ENCODE measurements around the gene CCDC178. TPM values are rescaled to one million over a fixed set of nuclear protein-coding genes. Genes with fewer than 3 reads are reported as not detected.
"Not testable (repeated sequence)": the region's sequence is repeated elsewhere in the genome, so short reads cannot be mapped to it uniquely, and the experiment has no call there.

The CCDC178 gene
- total RNA-seq, 1 donor = 0.72 TPM

GRCh38 chr18:33169218-33169617 is 271.3 kb downstream of the CCDC178 start:
- TF ChIP-seq CTCF (IDR thresholded peaks at IDR 0.05; ENCODE audit: insufficient read depth, low read length) = no peak
- DNase-seq (ENCODE audit: low read depth) = no peak
- H3K4me3 ChIP-seq (ENCODE audit: low read depth, low read length) = no peak overlapping the region

DNA sequence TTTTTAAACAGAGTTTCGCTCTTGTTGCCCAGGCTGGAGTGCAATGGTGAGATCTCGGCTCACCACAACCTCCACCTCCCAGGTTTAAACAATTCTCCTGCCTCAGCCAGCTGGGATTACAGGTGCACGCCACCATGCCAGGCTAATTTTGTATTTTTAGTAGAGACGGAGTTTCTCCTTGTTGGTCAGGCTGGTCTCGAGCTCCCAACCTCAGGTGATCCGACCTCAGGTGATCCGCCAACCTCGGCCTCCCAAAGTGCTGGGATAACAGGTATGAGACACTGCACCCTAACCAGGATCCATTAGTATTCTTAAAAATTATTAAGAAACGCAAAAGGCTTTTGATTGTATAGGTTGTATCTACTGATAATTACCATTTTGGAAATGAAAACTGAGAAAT is 276.4 kb downstream of the CCDC178 start:
- DNase-seq (ENCODE audit: low read depth); H3K4me3 ChIP-seq (ENCODE audit: low read depth, low read length): not testable (repeated sequence)

DNA sequence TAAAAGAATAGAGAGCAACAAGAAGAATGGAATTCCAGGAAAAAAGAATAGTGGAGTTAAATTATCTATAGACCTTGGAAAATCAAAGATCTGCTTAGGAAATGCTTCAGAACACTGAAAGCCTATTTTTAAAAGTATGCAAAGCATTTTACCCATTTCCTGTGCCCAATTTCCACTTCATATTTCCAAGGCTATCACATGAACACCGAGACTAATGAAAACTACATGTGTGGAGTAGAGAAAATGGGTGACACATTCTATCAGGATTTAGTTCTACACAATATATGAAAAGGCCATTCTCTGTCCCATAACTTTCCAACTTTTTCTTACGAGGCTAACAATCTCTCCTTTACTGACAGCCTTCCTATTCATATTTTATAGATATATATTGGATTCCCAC is 279.4 kb downstream of the CCDC178 start:
- no peak overlapping the region for H3K4me3 ChIP-seq (ENCODE audit: low read depth, low read length)
- TF ChIP-seq CTCF (IDR thresholded peaks at IDR 0.05; ENCODE audit: insufficient read depth, low read length) = no peak
- no peak for DNase-seq (ENCODE audit: low read depth)

DNA sequence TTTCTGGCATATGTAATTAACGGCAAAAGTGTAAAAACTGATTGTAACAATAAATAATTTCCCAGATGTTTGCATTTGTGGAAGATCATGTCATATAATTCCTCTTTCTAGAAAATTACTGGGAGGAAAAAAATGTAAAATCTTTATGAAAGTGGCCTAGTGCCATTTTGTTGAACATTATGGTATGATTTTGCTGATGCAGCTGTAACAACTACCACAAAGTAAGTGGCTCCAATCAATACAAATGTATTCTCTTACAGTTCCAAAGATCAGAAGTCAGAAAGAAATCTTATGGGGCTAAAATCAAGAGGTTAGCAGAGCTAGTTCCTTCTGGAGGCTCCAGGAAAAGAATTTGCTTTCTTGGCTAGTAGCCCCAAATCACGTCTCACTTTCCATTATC is 281.4 kb downstream of the CCDC178 start:
- TF ChIP-seq CTCF (IDR thresholded peaks at IDR 0.05; ENCODE audit: insufficient read depth, low read length) = no peak
- no peak for DNase-seq (ENCODE audit: low read depth)
- H3K4me3 ChIP-seq (ENCODE audit: low read depth, low read length) = no peak overlapping the region

GRCh38 chr18:33157893-33158292 is 282.6 kb downstream of the CCDC178 start:
- TF ChIP-seq CTCF (IDR thresholded peaks at IDR 0.05; ENCODE audit: insufficient read depth, low read length) = no peak
- H3K4me3 ChIP-seq (ENCODE audit: low read depth, low read length) = no peak overlapping the region
- no peak for DNase-seq (ENCODE audit: low read depth)

- no peak for TF ChIP-seq CTCF (IDR thresholded peaks at IDR 0.05; ENCODE audit: insufficient read depth, low read length)
Observed at GRCh38 chr18:33156906-33157470, 283.5 kb downstream of the CCDC178 start.

DNA sequence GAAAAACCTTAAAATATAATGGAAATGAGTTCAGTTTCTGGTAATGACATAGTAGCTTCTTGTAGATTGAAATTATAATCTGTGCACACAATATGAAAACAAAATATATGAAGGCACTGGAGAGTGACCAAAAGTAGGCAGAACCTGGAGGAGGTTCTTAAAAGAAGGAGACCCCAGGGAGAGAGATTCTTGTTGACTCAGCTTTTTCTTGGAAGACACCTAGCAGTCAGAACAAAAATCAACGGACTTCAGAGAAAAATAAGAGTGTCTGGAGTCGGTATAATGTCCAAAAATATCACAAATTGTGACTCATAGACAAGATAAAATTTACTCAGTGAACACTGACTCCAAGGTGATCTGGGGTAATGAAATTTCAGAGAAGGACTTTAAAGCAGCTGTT is 286.5 kb downstream of the CCDC178 start:
- H3K4me3 ChIP-seq (ENCODE audit: low read depth, low read length) = no peak overlapping the region
- TF ChIP-seq CTCF (IDR thresholded peaks at IDR 0.05; ENCODE audit: insufficient read depth, low read length) = no peak
- no peak for DNase-seq (ENCODE audit: low read depth)

More at GRCh38 chr18:33156906-33157470, 283.5 kb downstream of the CCDC178 start:
- no peak for DNase-seq (ENCODE audit: low read depth)
- no peak overlapping the region for H3K4me3 ChIP-seq (ENCODE audit: low read depth, low read length)
